Mesenchymal stem cell (in vitro differentiated cells and primary cell): ENCODE results near the gene GALNT7.

Experiments
- DNase-seq: peaks from one replicate; pipeline ENCODE4 v3.0.0-alpha.2; 2013
- H2AFZ ChIP-seq: one replicate; pipeline ENCODE4 v1.6.1; 2013; ENCODE audit warnings: low read depth, mild to moderate bottlenecking, control low read depth, inconsistent platforms, low read length, moderate library complexity
- H2AK5ac ChIP-seq: 2 replicates; pipeline ENCODE4 v1.6.1; 2013; ENCODE audit warnings: low read length, moderate library complexity, mild to moderate bottlenecking, inconsistent platforms; ENCODE audit not compliant: severe bottlenecking
- H2BK120ac ChIP-seq: one replicate; pipeline ENCODE4 v1.6.1; 2013; ENCODE audit warnings: low read depth, mild to moderate bottlenecking, inconsistent platforms, low read length, moderate library complexity
- H2BK12ac ChIP-seq, 2 experiments: one replicate each; pipeline ENCODE4 v1.6.1; 2013; ENCODE audit warnings: inconsistent platforms in 2 of 2, low read length in 2 of 2, mild to moderate bottlenecking in 2 of 2, moderate library complexity in 2 of 2, control low read depth in 1 of 2
- H2BK15ac ChIP-seq: one replicate; pipeline ENCODE4 v1.6.1; 2013; ENCODE audit warnings: mild to moderate bottlenecking, low read depth, inconsistent platforms; ENCODE audit not compliant: poor library complexity, severe bottlenecking
- H2BK5ac ChIP-seq: 2 replicates; pipeline ENCODE4 v1.6.1; 2013; ENCODE audit warnings: low read depth, mild to moderate bottlenecking, low read length, control low read depth, inconsistent platforms; ENCODE audit not compliant: poor library complexity, severe bottlenecking
- H3K14ac ChIP-seq, 2 experiments: one replicate each; pipeline ENCODE4 v1.6.1; 2013; ENCODE audit warnings: inconsistent platforms in 2 of 2, low read length in 2 of 2, control low read depth in 1 of 2, mild to moderate bottlenecking in 1 of 2, moderate library complexity in 1 of 2
- H3K18ac ChIP-seq, 2 experiments: one replicate each; pipeline ENCODE4 v1.6.1; 2013; ENCODE audit warnings: inconsistent platforms in 2 of 2, low read length in 2 of 2, control low read depth in 1 of 2, low read depth in 1 of 2, mild to moderate bottlenecking in 1 of 2
- H3K23ac ChIP-seq, 2 experiments: one replicate each; pipeline ENCODE4 v1.6.1; 2013; ENCODE audit warnings: inconsistent platforms in 2 of 2, low read length in 2 of 2, mild to moderate bottlenecking in 2 of 2, moderate library complexity in 2 of 2, control low read depth in 1 of 2
- H3K27ac ChIP-seq: 2 replicates; pipeline ENCODE4 v1.5.1; 2013; ENCODE audit warnings: mild to moderate bottlenecking, moderate library complexity, low read length, control low read depth, inconsistent platforms; ENCODE audit not compliant: poor library complexity, severe bottlenecking
- H3K27me3 ChIP-seq, 2 experiments: 2 replicates each; pipeline versions ENCODE4 v1.6.1 to v1.7.0; 2013; ENCODE audit warnings: low read length in 2 of 2, mild to moderate bottlenecking in 2 of 2, moderate library complexity in 2 of 2, control low read depth in 1 of 2, inconsistent platforms in 1 of 2; ENCODE audit not compliant: control insufficient read depth in 1 of 2, insufficient read depth in 1 of 2
- H3K36me3 ChIP-seq, 2 experiments: 2 replicates each; pipeline versions ENCODE4 v1.6.1 to v1.7.0; 2013; ENCODE audit warnings: low read length in 2 of 2, control low read depth in 1 of 2, inconsistent platforms in 1 of 2, low read depth in 1 of 2, mild to moderate bottlenecking in 1 of 2; ENCODE audit not compliant: insufficient read depth in 2 of 2, control insufficient read depth in 1 of 2
- H3K4ac ChIP-seq, 2 experiments: one replicate each; pipeline ENCODE4 v1.6.1; 2013; ENCODE audit warnings: inconsistent platforms in 2 of 2, low read length in 2 of 2, mild to moderate bottlenecking in 2 of 2, moderate library complexity in 2 of 2, control low read depth in 1 of 2, low read depth in 1 of 2
- H3K4me1 ChIP-seq: 2 replicates; pipeline ENCODE4 v1.6.1; 2013; ENCODE audit warnings: low read depth, low read length, control low read depth; ENCODE audit not compliant: control insufficient read depth, insufficient read depth
- H3K4me2 ChIP-seq: 2 replicates; pipeline ENCODE4 v1.6.1; 2013; ENCODE audit warnings: low read length, mild to moderate bottlenecking, inconsistent platforms; ENCODE audit not compliant: poor library complexity, severe bottlenecking
- H3K4me3 ChIP-seq, 2 experiments: 2 replicates each; pipeline versions ENCODE4 v1.5.1 to v1.7.0; 2013; ENCODE audit warnings: low read length in 2 of 2, mild to moderate bottlenecking in 2 of 2, control low read depth in 1 of 2, low read depth in 1 of 2; ENCODE audit not compliant: insufficient read depth in 1 of 2
- H3K79me1 ChIP-seq: replicated peaks from 2 replicates; pipeline ENCODE4 v1.6.1; 2013; ENCODE audit warnings: mild to moderate bottlenecking, control low read depth, low read length, inconsistent platforms; ENCODE audit not compliant: poor library complexity, severe bottlenecking
- H3K9ac ChIP-seq: 2 replicates; pipeline ENCODE4 v1.7.0; 2013; ENCODE audit warnings: mild to moderate bottlenecking, low read length, moderate library complexity
- H3K9me3 ChIP-seq: 2 replicates; pipeline ENCODE4 v1.7.0; 2013; ENCODE audit warnings: mild to moderate bottlenecking, low read length; ENCODE audit not compliant: control insufficient read depth
- H4K8ac ChIP-seq: one replicate; pipeline ENCODE4 v1.6.1; 2013; ENCODE audit warnings: inconsistent platforms, mild to moderate bottlenecking, low read length, moderate library complexity
- H4K91ac ChIP-seq: one replicate; pipeline ENCODE4 v1.6.1; 2013; ENCODE audit warnings: mild to moderate bottlenecking, low read length, inconsistent platforms
- WGBS: methylation state at CpG from one replicate; pipeline ENCODE4 v1.1.7; 2013; ENCODE audit warnings: mixed read lengths; 5-methylcytosine and 5-hydroxymethylcytosine counted together

GALNT7 gene

DNA sequence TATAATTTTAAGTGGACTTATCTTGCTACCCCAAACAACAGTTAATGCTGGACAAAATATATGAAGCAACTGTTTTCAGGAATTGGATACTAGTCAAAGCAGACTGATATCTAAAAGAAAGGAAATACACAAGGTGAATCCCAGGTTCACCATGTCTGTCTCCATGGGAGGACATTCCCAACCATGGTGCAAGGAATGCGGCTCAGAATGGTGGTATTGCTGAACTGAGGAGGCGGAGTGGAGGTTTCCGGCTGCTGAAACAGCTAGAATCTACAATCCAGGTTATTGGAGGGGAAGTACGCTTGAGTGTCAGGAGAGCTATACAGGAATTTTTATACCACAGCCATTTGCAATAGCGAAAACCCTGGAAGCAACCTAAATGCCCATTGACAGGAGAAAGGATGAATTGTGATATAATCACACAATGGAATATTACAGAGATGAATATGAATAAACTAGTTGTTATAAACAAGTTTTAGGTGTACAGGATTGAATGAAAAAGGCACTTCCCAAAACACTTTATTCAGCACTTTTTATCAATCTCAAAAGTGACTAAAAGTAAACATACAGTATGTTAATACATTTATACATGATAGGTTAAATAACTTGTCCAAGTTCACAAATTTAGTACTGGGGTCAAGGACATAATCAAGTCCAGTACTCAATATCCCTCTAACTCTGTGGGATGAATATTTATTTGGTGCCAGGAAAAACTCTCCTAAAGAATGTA lies 156.6 kb downstream of the GALNT7 start:
- H3K18ac ChIP-seq: no peak overlapping the region
- DNase-seq: no peak
- H3K36me3 ChIP-seq: peaks cover 11 to 40% of the 10 kb centered on the region in 2 experiments
- no peak overlapping the region for H3K4me3 ChIP-seq
- no peak overlapping the region for H2BK12ac ChIP-seq
- no peaks in the 10 kb centered on the region for H3K27me3 ChIP-seq
- H2BK120ac ChIP-seq: no peak overlapping the region
- H4K8ac ChIP-seq: no peak overlapping the region
- no peak overlapping the region for H2AFZ ChIP-seq
- no peak overlapping the region for H2AK5ac ChIP-seq
- H2BK5ac ChIP-seq: no peak overlapping the region
- 98% methylated on average over 3 of the region's 5 CpGs for WGBS
- no peak overlapping the region for H3K4ac ChIP-seq
- no peaks in the 10 kb centered on the region for H3K9me3 ChIP-seq
- H3K9ac ChIP-seq: no peak overlapping the region
- H3K14ac ChIP-seq: no peak overlapping the region
- H3K79me1 ChIP-seq: peaks cover 9% of the 10 kb centered on the region
- no peak overlapping the region for H2BK15ac ChIP-seq
- no peak overlapping the region for H4K91ac ChIP-seq
- no peak overlapping the region for H3K23ac ChIP-seq
- H3K4me2 ChIP-seq: no peak overlapping the region
- H3K27ac ChIP-seq: no peak overlapping the region
- H3K4me1 ChIP-seq: no peaks in the 10 kb centered on the region

DNA sequence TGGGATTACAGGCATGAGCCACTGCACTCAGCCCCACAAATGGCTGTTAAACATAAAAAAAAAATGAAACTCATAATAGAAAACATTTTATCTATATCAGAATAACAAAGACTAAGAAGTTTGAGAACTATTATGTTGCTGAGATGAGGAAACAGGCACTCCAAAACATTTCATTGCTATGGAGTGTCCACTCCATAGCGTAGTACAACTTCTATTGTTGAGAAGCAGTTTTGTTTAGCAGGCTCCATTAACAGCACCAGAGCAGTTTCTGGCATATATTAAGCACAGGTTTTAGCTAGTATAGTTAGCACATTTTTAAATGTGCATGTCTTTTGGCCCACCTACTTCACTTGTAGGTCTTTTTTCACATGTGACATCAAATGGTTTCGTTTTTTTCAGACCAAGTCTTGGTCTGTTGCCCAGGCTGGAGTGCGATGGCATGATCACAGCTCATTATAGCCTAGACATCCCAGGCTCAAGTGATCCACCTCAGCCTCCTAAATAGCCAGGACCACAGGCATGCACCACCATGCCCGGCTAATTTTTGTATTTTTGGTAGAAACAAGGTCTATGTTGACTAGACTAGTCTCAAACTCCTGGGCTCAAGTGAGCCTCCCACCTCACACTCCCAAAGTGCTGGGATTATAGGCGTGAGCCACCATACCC lies 159.8 kb downstream of the GALNT7 start:
- H2BK5ac ChIP-seq: no peak overlapping the region
- H2AK5ac ChIP-seq: no peak overlapping the region
- no peak overlapping the region for H3K18ac ChIP-seq
- H3K23ac ChIP-seq: no peak overlapping the region
- H2BK120ac ChIP-seq: no peak overlapping the region
- no peak overlapping the region for H3K27ac ChIP-seq
- no peaks in the 10 kb centered on the region for H3K4me1 ChIP-seq
- DNase-seq: no peak
- H3K36me3 ChIP-seq: peaks cover 11 to 50% of the 10 kb centered on the region in 2 experiments
- no peak overlapping the region for H3K9ac ChIP-seq
- WGBS: 98% methylated on average over 3 of the region's 5 CpGs
- no peak overlapping the region for H4K91ac ChIP-seq
- H3K27me3 ChIP-seq: no peaks in the 10 kb centered on the region
- no peaks in the 10 kb centered on the region for H3K9me3 ChIP-seq
- no peak overlapping the region for H3K14ac ChIP-seq
- H3K4me3 ChIP-seq: no peak overlapping the region
- no peak overlapping the region for H3K4me2 ChIP-seq
- no peak overlapping the region for H3K4ac ChIP-seq
- no peak overlapping the region for H2BK12ac ChIP-seq
- H3K79me1 ChIP-seq: peaks cover 4% of the 10 kb centered on the region
- no peak overlapping the region for H4K8ac ChIP-seq
- H2AFZ ChIP-seq: no peak overlapping the region
- H2BK15ac ChIP-seq: no peak overlapping the region

DNA sequence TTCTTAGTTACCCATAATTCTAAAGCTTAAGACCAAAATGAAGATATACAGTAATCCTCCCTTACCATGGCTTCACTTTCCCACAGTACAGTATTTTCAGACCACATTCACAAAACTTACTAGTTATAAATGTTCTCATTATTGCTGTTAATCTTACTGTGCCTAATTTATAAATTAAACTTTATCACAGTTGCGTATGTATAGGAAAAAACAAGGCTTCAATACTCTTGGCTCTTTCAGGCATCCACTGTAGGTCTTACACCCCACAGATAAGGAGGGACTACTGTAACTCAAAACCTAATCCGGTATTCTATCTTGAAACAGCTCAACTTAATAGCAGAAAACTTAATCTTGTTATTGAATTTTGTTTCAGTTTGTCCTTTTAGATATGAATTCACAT lies 162.0 kb downstream of the GALNT7 start:
- Histone ChIP-seq H3K4ac (no peak overlapping the region), H3K14ac (no peak overlapping the region), H3K9me3 (no peaks in the 10 kb centered on the region), H2BK5ac (no peak overlapping the region), H3K4me1 (no peaks in the 10 kb centered on the region), H3K4me3 (no peak overlapping the region), H3K27ac (no peak overlapping the region), H3K36me3 (peaks cover 8 to 50% of the 10 kb centered on the region in 2 experiments), H2AFZ (no peak overlapping the region), H2BK120ac (no peak overlapping the region), H2AK5ac (no peak overlapping the region), H4K8ac (no peak overlapping the region), H4K91ac (no peak overlapping the region), H3K9ac (peak overlapping the region; percentile 42), H2BK12ac (no peak overlapping the region), H3K79me1 (peaks cover 2% of the 10 kb centered on the region), H3K27me3 (no peaks in the 10 kb centered on the region), H3K23ac (no peak overlapping the region), H2BK15ac (no peak overlapping the region), H3K18ac (no peak overlapping the region), H3K4me2 (no peak overlapping the region)
- WGBS: 100% methylated on average over 2 of the region's 2 CpGs
- no peak for DNase-seq

DNA sequence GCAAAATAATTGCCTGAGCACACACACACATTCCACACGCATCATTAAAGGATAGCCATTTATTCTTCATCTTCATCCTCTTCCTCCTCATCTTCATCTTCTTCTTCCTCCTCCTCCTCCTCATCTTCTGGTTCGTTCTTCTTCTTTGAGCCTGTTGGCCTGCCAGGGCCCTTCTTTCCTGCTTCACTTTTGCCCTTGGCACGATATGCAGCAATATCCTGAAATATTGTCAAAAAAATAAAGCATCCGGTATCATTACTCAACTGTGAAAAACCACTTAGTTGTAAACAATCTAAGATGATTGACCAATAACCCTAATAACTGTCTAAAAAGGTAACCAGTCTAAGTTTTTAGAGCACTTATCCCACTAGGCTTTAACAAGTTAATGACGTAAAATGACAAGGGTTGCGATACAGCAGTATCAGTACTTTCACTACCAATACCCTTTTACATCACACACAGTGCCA lies 163.4 kb downstream of the GALNT7 start:
- Histone ChIP-seq H3K9ac (peak overlapping the region; percentile 100), H3K4me3 (peak overlapping the region in 1 of 2 experiments; percentile 97), H3K79me1 (no peaks in the 10 kb centered on the region), H3K18ac (no peak overlapping the region), H2BK5ac (no peak overlapping the region), H4K91ac (no peak overlapping the region), H3K23ac (no peak overlapping the region), H2AK5ac (no peak overlapping the region), H2AFZ (no peak overlapping the region), H3K4me1 (no peaks in the 10 kb centered on the region), H2BK12ac (no peak overlapping the region), H2BK15ac (no peak overlapping the region), H3K27me3 (no peaks in the 10 kb centered on the region), H3K14ac (no peak overlapping the region), H3K4me2 (no peak overlapping the region), H2BK120ac (no peak overlapping the region), H3K27ac (no peak overlapping the region), H3K4ac (no peak overlapping the region), H3K9me3 (no peaks in the 10 kb centered on the region), H4K8ac (no peak overlapping the region), H3K36me3 (peaks cover 5 to 41% of the 10 kb centered on the region in 2 experiments)
- peak; percentile 48 for DNase-seq
- 71% methylated on average over 6 of the region's 6 CpGs for WGBS
